Right atrium auricular region (tissue), 2 donors: ENCODE data around the gene DNAH7. TPM values are rescaled to one million over a fixed set of nuclear protein-coding genes. Genes with fewer than 3 reads are reported as not detected.

ENCODE experiments used
- DNase-seq: peaks from one replicate; pipeline ENCODE4 v3.0.0-alpha.2; 2019; ENCODE audit warnings: low spot score
- H3K27ac ChIP-seq, 2 donors: fragments of 200-600 bp; sonication (generic); 1 replicate in 1 of 2; 2 replicates in 1 of 2; pipeline ENCODE4 v1.5.1; 2016 to 2019
- H3K27me3 ChIP-seq, 2 donors: fragments of 200-600 bp; sonication (generic); one replicate each; pipeline versions ENCODE4 v1.5.1 to v1.6.0; 2017 to 2019
- H3K36me3 ChIP-seq: fragments of 200-600 bp; sonication (generic); one replicate; pipeline ENCODE4 v1.5.1; 2016
- H3K4me1 ChIP-seq, 2 donors: fragments of 200-600 bp; sonication (generic); one replicate each; pipeline versions ENCODE4 v1.5.1 to v1.6.0; 2017 to 2019
- H3K4me3 ChIP-seq, 2 donors: fragments of 200-600 bp; sonication (generic); 1 replicate in 1 of 2; 2 replicates in 1 of 2; pipeline ENCODE4 v1.5.1; 2017 to 2019; ENCODE audit warnings: mild to moderate bottlenecking in 1 of 2, moderate library complexity in 1 of 2
- H3K9me3 ChIP-seq, 2 donors: fragments of 200-600 bp; sonication (generic); one replicate each; pipeline ENCODE4 v1.5.1; 2019
- total RNA-seq, 2 donors: library from RNA; depleted of rRNA; stranded (reverse); fragments of >200 nt; gene quantifications; one replicate each; pipeline ENCODE4 v1.1.0, GENCODE V29; 2016
- TF ChIP-seq, protein P1 (sequence below), 2 donors: fragments of 200-600 bp; sonication (generic); IDR thresholded peaks; one replicate each; pipeline ENCODE4 v1.5.1; 2019; ENCODE audit warnings: antibody characterized with exemption in 2 of 2

Gene DNAH7
- total RNA-seq, 2 donors from 2014 or later, result 0.16 to 0.52 TPM

GRCh38 chr2:196086517-196087368 lies 18.1 kb upstream of the DNAH7 start:
- H3K9me3 ChIP-seq, result peaks cover 0 to 5% of the 10 kb centered on the region in 2 donors
- H3K4me3 ChIP-seq, result no peak overlapping the region
- DNase-seq, result no peak
- no peak overlapping the region for H3K27ac ChIP-seq
- H3K36me3 ChIP-seq, result no peaks in the 10 kb centered on the region
- H3K4me1 ChIP-seq, result no peaks in the 10 kb centered on the region
- H3K27me3 ChIP-seq, result no peaks in the 10 kb centered on the region
- TF ChIP-seq, protein P1, sequence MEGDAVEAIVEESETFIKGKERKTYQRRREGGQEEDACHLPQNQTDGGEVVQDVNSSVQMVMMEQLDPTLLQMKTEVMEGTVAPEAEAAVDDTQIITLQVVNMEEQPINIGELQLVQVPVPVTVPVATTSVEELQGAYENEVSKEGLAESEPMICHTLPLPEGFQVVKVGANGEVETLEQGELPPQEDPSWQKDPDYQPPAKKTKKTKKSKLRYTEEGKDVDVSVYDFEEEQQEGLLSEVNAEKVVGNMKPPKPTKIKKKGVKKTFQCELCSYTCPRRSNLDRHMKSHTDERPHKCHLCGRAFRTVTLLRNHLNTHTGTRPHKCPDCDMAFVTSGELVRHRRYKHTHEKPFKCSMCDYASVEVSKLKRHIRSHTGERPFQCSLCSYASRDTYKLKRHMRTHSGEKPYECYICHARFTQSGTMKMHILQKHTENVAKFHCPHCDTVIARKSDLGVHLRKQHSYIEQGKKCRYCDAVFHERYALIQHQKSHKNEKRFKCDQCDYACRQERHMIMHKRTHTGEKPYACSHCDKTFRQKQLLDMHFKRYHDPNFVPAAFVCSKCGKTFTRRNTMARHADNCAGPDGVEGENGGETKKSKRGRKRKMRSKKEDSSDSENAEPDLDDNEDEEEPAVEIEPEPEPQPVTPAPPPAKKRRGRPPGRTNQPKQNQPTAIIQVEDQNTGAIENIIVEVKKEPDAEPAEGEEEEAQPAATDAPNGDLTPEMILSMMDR (IDR thresholded peaks at IDR 0.05), result no peak

GRCh38 chr2:196083601-196084000 lies 15.0 kb upstream of the DNAH7 start:
- Histone ChIP-seq H3K27me3 (no peaks in the 10 kb centered on the region), H3K9me3 (no peaks in the 10 kb centered on the region), H3K27ac (no peak overlapping the region), H3K36me3 (no peaks in the 10 kb centered on the region), H3K4me1 (peaks cover 0 to 4% of the 10 kb centered on the region in 2 donors), H3K4me3 (no peak overlapping the region)
- TF ChIP-seq, protein P1 (IDR thresholded peaks at IDR 0.05), result no peak
- no peak for DNase-seq

DNA sequence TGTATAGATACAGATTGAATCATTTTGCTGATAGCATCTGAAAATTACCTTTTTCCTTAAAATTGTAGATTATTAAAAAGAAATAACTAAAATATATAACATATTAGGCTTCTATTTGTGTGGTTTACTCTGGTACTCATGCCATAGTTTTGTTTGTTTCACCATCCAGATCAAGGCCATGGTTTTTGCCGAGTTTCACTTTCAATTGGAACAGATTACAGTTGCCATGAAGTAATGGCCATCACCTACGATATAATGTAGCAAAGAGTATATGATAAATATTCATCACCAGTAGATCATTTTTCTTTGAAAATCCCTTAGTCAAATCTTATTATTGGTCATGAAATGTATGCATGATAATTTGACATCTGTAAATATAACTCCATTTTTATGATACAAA lies 11.9 kb upstream of the DNAH7 start:
- Histone ChIP-seq H3K9me3 (no peaks in the 10 kb centered on the region), H3K36me3 (no peaks in the 10 kb centered on the region), H3K27me3 (no peaks in the 10 kb centered on the region), H3K4me1 (peaks cover 0 to 6% of the 10 kb centered on the region in 2 donors), H3K27ac (no peak overlapping the region), H3K4me3 (no peak overlapping the region)
- no peak for DNase-seq
- TF ChIP-seq, protein P1 (IDR thresholded peaks at IDR 0.05), result no peak

DNA sequence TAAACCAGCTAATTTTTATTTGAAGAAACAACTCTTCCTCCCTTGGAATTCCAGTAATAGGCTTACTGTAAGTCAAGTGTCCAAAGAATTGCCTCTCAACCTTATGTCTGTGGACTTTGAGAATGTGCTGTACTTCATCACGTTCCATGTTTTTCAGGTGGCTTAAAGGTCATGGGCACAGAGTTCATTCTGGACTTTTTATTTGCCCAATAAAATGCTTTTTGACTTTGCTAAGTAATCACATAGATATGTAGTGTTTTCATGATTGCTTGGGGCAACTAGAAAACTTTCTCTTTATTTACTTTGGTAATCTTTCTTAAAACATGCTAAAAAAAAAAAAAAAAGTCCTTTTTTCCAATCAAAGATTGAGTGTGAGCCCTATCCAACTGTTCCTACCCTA lies 10.4 kb upstream of the DNAH7 start:
- Histone ChIP-seq H3K9me3 (no peaks in the 10 kb centered on the region), H3K36me3 (no peaks in the 10 kb centered on the region), H3K27ac (no peak overlapping the region), H3K4me3 (no peak overlapping the region), H3K27me3 (no peaks in the 10 kb centered on the region), H3K4me1 (peaks cover 0 to 6% of the 10 kb centered on the region in 2 donors)
- no peak for DNase-seq
- TF ChIP-seq, protein P1 (IDR thresholded peaks at IDR 0.05), result no peak

DNA sequence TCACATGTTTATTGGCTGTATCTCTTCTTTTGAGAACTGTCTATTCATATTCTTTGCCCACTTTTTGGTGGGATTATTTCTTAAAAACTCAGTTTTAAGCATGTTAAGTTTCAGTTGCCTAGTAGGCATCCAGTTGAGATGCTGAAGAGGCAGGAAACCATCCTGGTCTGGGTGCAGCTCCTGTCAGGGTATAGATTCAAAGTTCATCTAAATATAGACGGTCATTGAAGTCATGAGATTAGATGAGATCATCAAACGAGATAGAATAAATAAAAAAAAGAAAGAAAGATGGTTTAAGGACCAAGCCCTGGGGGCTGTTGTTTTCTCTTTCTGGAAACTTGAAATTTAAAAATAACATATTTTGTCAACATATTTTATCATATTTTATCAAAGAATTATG lies 9.2 kb upstream of the DNAH7 start:
- H3K4me3 ChIP-seq, result no peak overlapping the region
- no peaks in the 10 kb centered on the region for H3K9me3 ChIP-seq
- H3K4me1 ChIP-seq, result peaks cover 0 to 6% of the 10 kb centered on the region in 2 donors
- TF ChIP-seq, protein P1 (IDR thresholded peaks at IDR 0.05), result no peak
- H3K36me3 ChIP-seq, result no peaks in the 10 kb centered on the region
- no peak for DNase-seq
- H3K27me3 ChIP-seq, result no peaks in the 10 kb centered on the region
- H3K27ac ChIP-seq, result no peak overlapping the region
